Karpas-422 (cell line): ENCODE measurements around the gene MARCO. TPM values are rescaled to one million over a fixed set of nuclear protein-coding genes. Genes with fewer than 3 reads are reported as not detected.

ENCODE experiments used
- DNase-seq: peaks from one replicate; pipeline ENCODE4 v3.0.0-alpha.2; 2015
- H2AFZ ChIP-seq: fragments of 200-600 bp; sonication (generic); 2 replicates; pipeline ENCODE4 v1.6.1; 2014; ENCODE audit warnings: antibody characterized with exemption, low read length, mixed read lengths
- H3K27ac ChIP-seq: fragments of 200-600 bp; sonication (generic); 2 replicates; pipeline ENCODE4 v1.5.1; 2014; ENCODE audit warnings: mild to moderate bottlenecking, low read length, moderate library complexity
- H3K27me3 ChIP-seq: fragments of 200-600 bp; sonication (generic); 2 replicates; pipeline ENCODE4 v1.6.1; 2014; ENCODE audit warnings: low read length, mixed read lengths
- H3K36me3 ChIP-seq: fragments of 200-600 bp; sonication (generic); 2 replicates; pipeline ENCODE4 v1.6.1; 2014; ENCODE audit warnings: low read length, mixed read lengths; ENCODE audit not compliant: insufficient read depth
- H3K4me1 ChIP-seq: fragments of 200-600 bp; sonication (generic); 2 replicates; pipeline ENCODE4 v1.6.1; 2014; ENCODE audit warnings: mild to moderate bottlenecking, low read length, mixed read lengths
- H3K4me2 ChIP-seq: fragments of 200-600 bp; sonication (generic); 2 replicates; pipeline ENCODE4 v1.6.1; 2014; ENCODE audit warnings: low read length, low read depth, mild to moderate bottlenecking; ENCODE audit not compliant: poor library complexity, severe bottlenecking
- H3K4me3 ChIP-seq: fragments of 200-600 bp; sonication (generic); 2 replicates; pipeline ENCODE4 v1.5.1; 2014; ENCODE audit warnings: mild to moderate bottlenecking, antibody characterized with exemption, low read length, mixed read lengths
- H3K79me2 ChIP-seq: fragments of 200-600 bp; sonication (generic); 2 replicates; pipeline ENCODE4 v1.6.1; 2014; ENCODE audit warnings: mild to moderate bottlenecking, low read length, mixed read lengths
- H3K9ac ChIP-seq: fragments of 200-600 bp; sonication (generic); 2 replicates; pipeline ENCODE4 v1.6.0; 2014; ENCODE audit warnings: low read length
- H3K9me2 ChIP-seq: fragments of 200-600 bp; sonication (generic), shearing (Covaris generic); replicated peaks from 2 replicates; pipeline ENCODE4 v1.6.0; 2014; ENCODE audit warnings: mild to moderate bottlenecking, low read length, moderate library complexity; ENCODE audit not compliant: insufficient read depth
- H3K9me3 ChIP-seq: fragments of 300-700, 200-600 bp; sonication (generic); 2 replicates; pipeline ENCODE4 v1.6.1; 2014; ENCODE audit warnings: low read length, mixed read lengths
- H4K20me1 ChIP-seq: fragments of 200-600 bp; sonication (generic); 2 replicates; pipeline ENCODE4 v1.6.1; 2014; ENCODE audit warnings: mild to moderate bottlenecking, antibody characterized with exemption, low read length, low read depth; ENCODE audit not compliant: insufficient read depth
- total RNA-seq: library from RNA; depleted of rRNA; stranded (reverse); fragments of >200 nt; shearing (Covaris generic); gene quantifications from 2 replicates; pipeline ENCODE4 v1.2.3, GENCODE V29; 2014; ENCODE audit warnings: low replicate concordance

The MARCO gene
- total RNA-seq, 1 experiment from 2014 or later: not detected

GRCh38 chr2:119009110-119009509 is 67.1 kb downstream of the MARCO start:
- H3K9me2 ChIP-seq: no peaks in the 10 kb centered on the region
- H3K9me3 ChIP-seq: no peaks in the 10 kb centered on the region
- H2AFZ ChIP-seq: no peak overlapping the region
- H3K9ac ChIP-seq: no peak overlapping the region
- no peaks in the 10 kb centered on the region for H3K27me3 ChIP-seq
- DNase-seq: no peak
- H3K4me3 ChIP-seq: no peak overlapping the region
- no peaks in the 10 kb centered on the region for H3K4me1 ChIP-seq
- H3K27ac ChIP-seq: no peak overlapping the region
- no peaks in the 10 kb centered on the region for H3K79me2 ChIP-seq
- H3K36me3 ChIP-seq: no peaks in the 10 kb centered on the region
- no peaks in the 10 kb centered on the region for H4K20me1 ChIP-seq
- no peak overlapping the region for H3K4me2 ChIP-seq

GRCh38 chr2:119010336-119010735 is 68.3 kb downstream of the MARCO start:
- H3K4me3 ChIP-seq: no peak overlapping the region
- no peaks in the 10 kb centered on the region for H3K27me3 ChIP-seq
- H4K20me1 ChIP-seq: no peaks in the 10 kb centered on the region
- H3K79me2 ChIP-seq: no peaks in the 10 kb centered on the region
- no peak overlapping the region for H2AFZ ChIP-seq
- H3K36me3 ChIP-seq: no peaks in the 10 kb centered on the region
- DNase-seq: no peak
- H3K9ac ChIP-seq: no peak overlapping the region
- H3K27ac ChIP-seq: no peak overlapping the region
- no peaks in the 10 kb centered on the region for H3K9me2 ChIP-seq
- no peaks in the 10 kb centered on the region for H3K9me3 ChIP-seq
- H3K4me1 ChIP-seq: no peaks in the 10 kb centered on the region
- no peak overlapping the region for H3K4me2 ChIP-seq

GRCh38 chr2:119011162-119011909 is 69.3 kb downstream of the MARCO start:
- H2AFZ ChIP-seq: no peak overlapping the region
- no peak overlapping the region for H3K27ac ChIP-seq
- H3K27me3 ChIP-seq: no peaks in the 10 kb centered on the region
- H3K4me3 ChIP-seq: no peak overlapping the region
- no peaks in the 10 kb centered on the region for H3K79me2 ChIP-seq
- H4K20me1 ChIP-seq: no peaks in the 10 kb centered on the region
- no peaks in the 10 kb centered on the region for H3K9me3 ChIP-seq
- H3K9me2 ChIP-seq: no peaks in the 10 kb centered on the region
- no peaks in the 10 kb centered on the region for H3K4me1 ChIP-seq
- no peak overlapping the region for H3K9ac ChIP-seq
- no peak overlapping the region for H3K4me2 ChIP-seq
- no peak for DNase-seq
- H3K36me3 ChIP-seq: no peaks in the 10 kb centered on the region

GRCh38 chr2:119011910-119012209 is 69.9 kb downstream of the MARCO start:
- no peaks in the 10 kb centered on the region for H3K36me3 ChIP-seq
- no peaks in the 10 kb centered on the region for H3K9me2 ChIP-seq
- H3K4me3 ChIP-seq: no peak overlapping the region
- H3K4me1 ChIP-seq: no peaks in the 10 kb centered on the region
- no peak overlapping the region for H3K4me2 ChIP-seq
- no peak overlapping the region for H3K27ac ChIP-seq
- no peaks in the 10 kb centered on the region for H3K79me2 ChIP-seq
- no peaks in the 10 kb centered on the region for H3K9me3 ChIP-seq
- no peaks in the 10 kb centered on the region for H3K27me3 ChIP-seq
- no peak overlapping the region for H3K9ac ChIP-seq
- DNase-seq: no peak
- H2AFZ ChIP-seq: no peak overlapping the region
- H4K20me1 ChIP-seq: no peaks in the 10 kb centered on the region

GRCh38 chr2:119012345-119013301 is 70.6 kb downstream of the MARCO start:
- Histone ChIP-seq H3K36me3 (no peaks in the 10 kb centered on the region), H4K20me1 (no peaks in the 10 kb centered on the region), H2AFZ (no peak overlapping the region), H3K9me3 (no peaks in the 10 kb centered on the region), H3K79me2 (no peaks in the 10 kb centered on the region), H3K9me2 (no peaks in the 10 kb centered on the region), H3K4me3 (no peak overlapping the region), H3K27me3 (no peaks in the 10 kb centered on the region), H3K4me1 (no peaks in the 10 kb centered on the region), H3K4me2 (no peak overlapping the region), H3K9ac (no peak overlapping the region), H3K27ac (no peak overlapping the region)
- no peak for DNase-seq

GRCh38 chr2:119013671-119014070 is 71.7 kb downstream of the MARCO start:
- no peaks in the 10 kb centered on the region for H3K79me2 ChIP-seq
- no peak overlapping the region for H3K4me2 ChIP-seq
- H3K27ac ChIP-seq: no peak overlapping the region
- DNase-seq: no peak
- no peaks in the 10 kb centered on the region for H3K9me3 ChIP-seq
- no peaks in the 10 kb centered on the region for H3K4me1 ChIP-seq
- no peaks in the 10 kb centered on the region for H4K20me1 ChIP-seq
- H2AFZ ChIP-seq: no peak overlapping the region
- no peaks in the 10 kb centered on the region for H3K36me3 ChIP-seq
- no peaks in the 10 kb centered on the region for H3K9me2 ChIP-seq
- H3K4me3 ChIP-seq: no peak overlapping the region
- H3K9ac ChIP-seq: no peak overlapping the region
- H3K27me3 ChIP-seq: no peaks in the 10 kb centered on the region

- H3K4me3 ChIP-seq: no peak overlapping the region
- no peak overlapping the region for H3K9ac ChIP-seq
- H3K4me1 ChIP-seq: no peaks in the 10 kb centered on the region
- no peaks in the 10 kb centered on the region for H3K79me2 ChIP-seq
- H3K4me2 ChIP-seq: no peak overlapping the region
- no peak overlapping the region for H3K27ac ChIP-seq
- no peak for DNase-seq
- H3K27me3 ChIP-seq: no peaks in the 10 kb centered on the region
- H3K9me2 ChIP-seq: no peaks in the 10 kb centered on the region
- no peaks in the 10 kb centered on the region for H3K36me3 ChIP-seq
- no peaks in the 10 kb centered on the region for H4K20me1 ChIP-seq
- no peak overlapping the region for H2AFZ ChIP-seq
- no peaks in the 10 kb centered on the region for H3K9me3 ChIP-seq
Observed at GRCh38 chr2:119015845-119016244, 73.9 kb downstream of the MARCO start.

GRCh38 chr2:119019521-119019920 is 77.5 kb downstream of the MARCO start:
- H3K27ac ChIP-seq: no peak overlapping the region
- no peak for DNase-seq
- no peaks in the 10 kb centered on the region for H3K36me3 ChIP-seq
- no peaks in the 10 kb centered on the region for H4K20me1 ChIP-seq
- H3K4me3 ChIP-seq: no peak overlapping the region
- H3K4me1 ChIP-seq: no peaks in the 10 kb centered on the region
- no peaks in the 10 kb centered on the region for H3K27me3 ChIP-seq
- H3K4me2 ChIP-seq: no peak overlapping the region
- H2AFZ ChIP-seq: no peak overlapping the region
- no peaks in the 10 kb centered on the region for H3K79me2 ChIP-seq
- H3K9me3 ChIP-seq: no peaks in the 10 kb centered on the region
- H3K9me2 ChIP-seq: no peaks in the 10 kb centered on the region
- H3K9ac ChIP-seq: no peak overlapping the region
